GM19397 (cell line): ENCODE measurements around the gene PLPPR3.
"Not testable (repeated sequence)": the region's sequence is repeated elsewhere in the genome, so short reads cannot be mapped to it uniquely, and the experiment has no call there.

ENCODE experiments used
- ATAC-seq: cut with Tn5 transposase; IDR thresholded peaks from one replicate; pipeline ENCODE4 v1.9.1; 2021; ENCODE audit warnings: mild to moderate bottlenecking, moderate library complexity; ENCODE audit not compliant: unreplicated experiment

Gene PLPPR3

DNA sequence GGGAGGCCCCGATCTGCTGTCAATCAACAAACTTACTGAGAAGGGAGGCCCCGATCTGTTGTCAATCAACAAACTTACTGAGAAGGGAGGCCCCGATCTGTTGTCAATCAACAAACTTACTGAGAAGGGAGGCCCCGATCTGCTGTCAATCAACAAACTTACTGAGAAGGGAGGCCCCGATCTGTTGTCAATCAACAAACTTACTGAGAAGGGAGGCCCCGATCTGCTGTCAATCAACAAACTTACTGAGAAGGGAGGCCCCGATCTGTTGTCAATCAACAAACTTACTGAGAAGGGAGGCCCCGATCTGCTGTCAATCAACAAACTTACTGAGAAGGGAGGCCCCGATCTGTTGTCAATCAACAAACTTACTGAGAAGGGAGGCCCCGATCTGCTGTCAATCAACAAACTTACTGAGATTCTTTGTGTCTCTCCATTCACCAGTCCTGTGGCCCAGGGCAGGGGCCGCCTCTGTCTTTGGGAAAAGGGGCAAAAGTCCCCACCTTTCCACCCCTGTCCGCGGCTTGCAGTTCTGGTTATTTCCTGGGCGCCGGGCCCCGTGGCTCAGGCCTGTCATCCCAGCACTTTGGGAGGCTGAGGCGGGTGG, 32.0 kb upstream of the PLPPR3 start:
- not testable (repeated sequence) for ATAC-seq

DNA sequence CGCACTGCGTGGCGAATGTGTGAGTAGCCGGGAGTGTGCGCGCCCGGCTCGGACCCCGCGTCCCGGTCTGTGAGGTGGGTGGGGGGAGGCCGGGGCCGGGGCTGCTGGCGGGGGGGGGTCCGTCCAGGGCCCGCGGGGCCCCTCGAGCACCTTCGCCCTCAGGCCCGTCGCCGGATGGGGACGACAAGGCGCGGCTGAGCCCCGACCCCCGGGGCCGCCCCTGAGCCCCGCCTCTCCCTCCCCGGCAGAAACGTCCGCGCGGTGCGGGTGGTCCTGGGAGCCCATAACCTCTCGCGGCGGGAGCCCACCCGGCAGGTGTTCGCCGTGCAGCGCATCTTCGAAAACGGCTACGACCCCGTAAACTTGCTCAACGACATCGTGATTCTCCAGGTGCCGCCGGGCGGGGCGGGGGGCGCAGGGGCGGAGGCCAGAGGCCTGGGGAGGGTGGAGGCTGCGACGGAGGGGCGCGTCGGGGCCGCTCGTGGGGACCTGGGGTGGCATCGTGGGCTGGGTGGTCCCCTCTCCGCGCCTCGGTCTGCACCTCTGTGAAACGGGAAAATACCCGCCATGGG, 31.3 kb upstream of the PLPPR3 start:
- ATAC-seq: no peak

GRCh38 chr19:852136-853013, 30.6 kb upstream of the PLPPR3 start, which contains the start of gene ELANE:
Gene ELANE (plus strand): TSS chr19:852303. CDS start chr19:852329, 26 bp downstream.
- ATAC-seq: no peak

DNA sequence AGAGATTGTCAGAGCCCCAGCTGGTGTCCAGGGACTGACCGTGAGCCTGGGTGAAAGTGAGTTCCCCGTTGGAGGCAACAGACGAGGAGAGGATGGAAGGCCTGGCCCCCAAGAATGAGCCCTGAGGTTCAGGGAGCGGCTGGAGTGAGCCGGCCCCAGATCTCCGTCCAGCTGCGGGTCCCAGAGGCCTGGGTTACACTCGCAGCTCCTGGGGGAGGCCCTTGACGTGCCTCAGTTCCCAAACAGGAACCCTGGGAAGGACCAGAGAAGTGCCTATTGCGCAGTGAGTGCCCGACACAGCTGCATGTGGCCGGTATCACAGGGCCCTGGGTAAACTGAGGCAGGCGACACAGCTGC, 29.2 kb upstream of the PLPPR3 start:
- ATAC-seq: no peak

DNA sequence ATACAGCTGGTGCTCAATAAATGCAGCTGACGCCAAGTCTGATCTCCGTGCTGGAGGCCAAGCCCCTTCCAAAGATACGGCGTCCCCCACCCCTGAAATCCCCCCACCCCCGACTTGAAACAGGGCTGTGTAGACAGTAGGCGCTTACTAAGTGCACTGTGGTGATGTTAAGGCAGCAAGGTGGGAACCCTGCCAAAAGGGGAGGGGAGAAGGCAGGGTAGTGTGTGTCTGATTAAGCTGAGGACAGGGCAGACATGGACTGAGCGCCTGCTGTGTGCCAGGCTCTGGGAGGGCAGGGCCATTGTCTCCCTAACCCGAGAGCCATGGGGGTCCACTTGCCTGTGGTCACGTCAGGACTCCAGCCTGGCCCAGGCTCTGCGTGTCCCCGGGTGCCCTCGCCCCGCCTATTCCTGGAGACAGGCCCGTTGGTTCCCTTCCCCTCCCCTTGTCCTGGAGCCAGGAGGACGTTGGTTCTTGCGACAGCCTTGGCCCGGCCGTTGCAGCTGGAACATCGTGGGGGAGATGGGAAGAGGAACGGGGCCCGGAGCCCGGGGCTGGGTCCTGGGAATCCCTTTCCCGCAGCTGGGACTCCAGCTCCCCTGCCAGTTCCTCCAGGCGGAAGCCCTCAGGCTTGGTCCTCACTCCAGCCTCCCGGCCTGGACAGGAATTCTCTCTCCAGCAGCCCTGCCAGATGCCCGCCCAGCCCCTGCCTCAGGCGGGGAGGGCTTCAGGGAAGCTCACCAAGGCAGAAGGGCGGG, 28.6 kb upstream of the PLPPR3 start:
- ATAC-seq: no peak

GRCh38 chr19:849195-849594, 27.4 kb upstream of the PLPPR3 start:
- ATAC-seq: not testable (repeated sequence)

GRCh38 chr19:848386-848921, 26.7 kb upstream of the PLPPR3 start:
- no peak for ATAC-seq

DNA sequence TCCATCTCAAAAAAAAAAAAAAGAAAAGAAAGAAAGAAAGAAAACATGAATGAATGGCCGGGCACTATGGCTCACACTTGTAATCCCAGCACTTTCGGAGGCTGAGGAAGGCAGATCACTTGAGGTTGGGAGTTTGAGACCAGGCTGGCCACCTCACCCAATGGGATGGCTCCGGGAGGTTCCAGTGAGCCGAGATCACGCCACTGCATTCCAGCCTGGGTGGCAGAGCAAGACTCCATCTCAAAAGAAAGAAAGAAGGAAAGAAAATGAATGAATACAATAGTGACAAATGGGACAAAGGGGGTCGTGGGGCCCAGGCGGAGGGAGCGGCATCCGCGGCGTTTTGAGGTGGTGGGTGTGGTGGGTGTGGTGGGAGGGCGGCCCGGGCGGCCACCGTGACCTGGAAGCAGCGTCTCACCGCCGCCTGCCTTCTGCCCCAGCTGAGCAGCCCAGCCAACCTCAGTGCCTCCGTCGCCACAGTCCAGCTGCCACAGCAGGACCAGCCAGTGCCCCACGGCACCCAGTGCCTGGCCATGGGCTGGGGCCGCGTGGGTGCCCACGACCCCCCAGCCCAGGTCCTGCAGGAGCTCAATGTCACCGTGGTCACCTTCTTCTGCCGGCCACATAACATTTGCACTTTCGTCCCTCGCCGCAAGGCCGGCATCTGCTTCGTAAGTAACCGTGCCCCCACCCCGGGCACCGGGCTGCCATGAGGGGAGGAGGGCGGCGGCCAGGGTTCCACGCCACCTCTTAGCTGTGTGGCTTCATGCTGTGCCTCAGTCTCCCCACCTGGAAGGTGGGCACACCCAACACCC, 24.2 kb upstream of the PLPPR3 start:
- ATAC-seq: no peak

DNA sequence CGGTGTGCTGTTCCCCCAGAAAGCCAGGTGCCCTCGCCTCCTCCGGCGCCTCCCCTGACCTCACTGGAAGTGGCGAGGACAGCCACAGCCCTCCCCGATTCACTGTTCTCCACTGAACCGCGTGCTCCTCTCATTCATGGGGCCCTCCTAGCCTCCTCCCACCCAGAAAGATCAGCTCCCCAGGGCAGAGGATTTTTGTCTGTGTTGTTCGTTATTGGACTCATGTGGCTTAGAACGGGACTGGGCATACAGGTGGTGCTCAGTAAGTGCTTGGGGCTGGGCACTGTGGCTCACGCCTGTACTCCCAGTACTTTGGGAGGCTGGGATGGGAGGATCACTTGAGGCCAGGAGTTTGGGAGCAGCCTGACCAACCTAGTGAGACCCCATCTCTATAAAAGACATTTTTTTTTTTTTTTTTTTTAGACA, 22.8 kb upstream of the PLPPR3 start:
- no peak for ATAC-seq

GRCh38 chr19:843836-844545, 22.2 kb upstream of the PLPPR3 start:
- ATAC-seq: no peak

- no peak for ATAC-seq
These were observed 21.6 kb upstream of the PLPPR3 start for GRCh38 chr19:843180-843835.

DNA sequence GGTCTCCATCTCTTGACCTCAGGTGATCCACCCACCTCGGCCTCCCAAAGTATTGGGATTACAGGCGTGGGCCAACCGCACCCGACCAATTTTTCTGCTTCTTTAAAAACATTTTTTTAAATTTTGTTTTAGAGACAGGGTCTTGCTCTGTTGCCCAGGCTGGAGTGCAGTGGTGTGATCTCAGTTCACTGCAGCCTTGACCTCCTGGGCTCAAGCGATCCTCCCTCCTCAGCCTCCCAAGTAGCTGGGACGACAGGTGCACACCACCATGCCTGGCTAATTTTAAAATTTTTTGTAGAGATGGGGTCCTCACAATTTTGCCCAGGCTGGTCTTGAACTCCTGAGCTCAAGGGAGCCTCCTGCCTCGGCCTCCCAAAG, 21.0 kb upstream of the PLPPR3 start:
- ATAC-seq: not testable (repeated sequence)

GRCh38 chr19:840519-841206, 18.9 kb upstream of the PLPPR3 start, which contains the start of gene PRTN3:
Gene PRTN3 (plus strand): TSS chr19:840999. CDS start chr19:841009, 10 bp downstream.
- no peak for ATAC-seq

- no peak for ATAC-seq
These were observed 13.6 kb upstream of the PLPPR3 start for GRCh38 chr19:835210-835810.

- ATAC-seq: no peak
These were observed 12.5 kb upstream of the PLPPR3 start for GRCh38 chr19:834216-834615.

DNA sequence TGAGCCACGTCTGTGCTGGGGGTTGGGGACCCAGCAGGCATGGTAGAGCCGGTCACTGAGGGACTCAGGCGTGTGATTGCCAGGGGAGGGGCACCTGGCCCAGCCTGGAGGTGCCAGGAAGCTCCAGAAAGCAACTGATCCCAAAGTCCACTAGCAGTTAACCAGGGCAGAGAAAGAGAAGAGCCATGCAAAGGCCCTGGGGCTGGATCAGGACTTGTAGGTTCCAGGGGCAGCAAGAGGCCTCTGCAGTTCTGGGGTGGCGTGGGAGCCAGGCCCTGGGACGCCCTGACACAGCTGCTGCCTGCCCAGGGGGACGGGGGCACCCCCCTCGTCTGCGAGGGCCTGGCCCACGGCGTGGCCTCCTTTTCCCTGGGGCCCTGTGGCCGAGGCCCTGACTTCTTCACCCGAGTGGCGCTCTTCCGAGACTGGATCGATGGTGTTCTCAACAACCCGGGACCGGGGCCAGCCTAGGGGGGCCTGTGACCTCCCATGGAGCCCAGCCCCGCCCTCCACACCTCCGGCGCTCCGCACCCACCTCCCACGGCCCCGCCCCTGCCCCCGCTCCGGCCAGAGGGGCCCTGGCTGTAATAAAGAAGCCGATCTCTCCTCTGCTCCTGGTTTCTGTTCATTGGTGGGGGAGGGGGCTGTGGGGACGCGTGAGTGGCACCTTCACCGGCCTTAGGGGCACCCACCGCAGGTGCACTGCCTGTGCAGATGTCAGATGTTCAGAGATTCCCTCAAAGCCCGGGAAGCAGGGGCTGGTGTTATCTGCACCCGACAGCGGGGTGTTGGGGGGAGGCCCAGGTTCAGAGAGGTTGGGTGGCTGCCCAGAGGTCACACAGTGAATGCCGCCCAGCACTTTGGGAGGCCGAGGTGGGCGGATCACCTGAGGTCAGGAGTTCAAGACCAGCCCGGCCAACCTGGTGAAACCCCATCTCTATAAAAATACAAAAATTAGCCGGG, 9.9 kb upstream of the PLPPR3 start:
- ATAC-seq: no peak
